GM12891 (cell line): Measurements from ENCODE around the gene KCND3.

Source experiments
- PAX5 ChIP-seq: IDR thresholded peaks from 2 replicates; pipeline ENCODE4 v1.6.1; 2011; ENCODE audit warnings: low read length, moderate library complexity, mild to moderate bottlenecking; ENCODE audit not compliant: insufficient read depth, severe bottlenecking
- POLR2A ChIP-seq: IDR thresholded peaks from 2 replicates; pipeline ENCODE4 v1.6.1; 2011; ENCODE audit warnings: low read depth, low read length, control low read depth

- no peak for TF ChIP-seq POLR2A
- no peak for TF ChIP-seq PAX5
Observed at GRCh38 chr1:111855260-111855659, 134.2 kb downstream of the KCND3 start.
